B cell (primary cell): ENCODE measurements around the gene TBR1.

Source experiments
- EZH2 ChIP-seq: IDR thresholded peaks from 2 replicates; pipeline ENCODE4 v1.6.1; 2012; ENCODE audit warnings: borderline replicate concordance, low read depth, mild to moderate bottlenecking, moderate library complexity, low read length; ENCODE audit not compliant: insufficient read depth, poor library complexity, severe bottlenecking
- TF ChIP-seq, protein P1 (sequence below): fragments of 200-600 bp; IDR thresholded peaks from one replicate; pipeline ENCODE4 v1.8.0; 2022; ENCODE audit warnings: antibody characterized with exemption, mild to moderate bottlenecking

DNA sequence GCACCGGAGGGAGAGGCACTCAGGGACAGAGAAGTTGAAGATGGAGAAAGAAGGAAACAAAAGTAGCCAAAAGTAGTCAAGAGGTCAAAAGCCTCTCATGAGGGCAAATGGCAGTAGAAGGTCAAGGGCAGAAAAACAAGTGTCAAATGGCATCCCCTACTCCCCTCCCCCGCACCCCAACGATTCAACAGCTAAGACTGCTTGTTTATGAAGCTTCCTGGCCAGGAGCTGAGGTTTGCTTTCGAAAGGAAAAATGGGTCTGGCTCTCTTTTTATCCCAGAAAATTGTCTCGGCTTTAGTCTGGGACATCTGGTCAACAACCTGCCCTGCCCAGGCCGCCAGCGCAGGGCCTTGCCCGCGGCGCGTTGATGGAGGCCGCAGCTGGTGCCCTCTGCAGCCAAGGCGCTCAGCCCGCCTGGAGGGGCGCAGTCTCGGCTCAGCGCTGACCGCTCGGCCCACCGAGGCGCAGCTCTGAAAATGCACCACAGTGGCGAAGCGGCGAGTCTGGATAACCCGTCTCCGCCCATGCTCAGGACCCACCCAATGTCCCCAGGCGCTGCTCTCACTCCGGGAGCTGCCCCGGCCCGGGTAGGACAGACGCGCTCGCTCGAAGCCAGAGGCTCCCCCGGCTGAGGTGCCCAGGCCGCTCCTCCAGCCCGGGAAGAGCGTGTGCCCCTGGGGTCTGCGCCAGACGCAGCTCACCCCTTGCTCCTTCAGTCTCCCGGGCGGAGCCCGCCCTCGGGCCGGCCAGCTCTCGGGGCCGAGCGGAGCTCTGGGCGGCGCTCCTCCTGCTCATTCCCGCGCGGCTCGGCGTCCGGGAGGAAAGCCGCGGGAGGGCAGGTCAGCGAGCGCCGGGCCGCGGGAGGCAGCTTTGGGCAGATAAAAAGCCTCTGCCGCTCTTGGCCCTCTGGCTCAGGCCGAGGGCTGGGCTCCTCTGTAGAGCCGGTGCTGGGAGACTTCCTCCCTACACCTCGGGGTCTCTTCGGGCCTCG is 1.8 kb upstream of the TBR1 start:
- TF ChIP-seq, protein P1, sequence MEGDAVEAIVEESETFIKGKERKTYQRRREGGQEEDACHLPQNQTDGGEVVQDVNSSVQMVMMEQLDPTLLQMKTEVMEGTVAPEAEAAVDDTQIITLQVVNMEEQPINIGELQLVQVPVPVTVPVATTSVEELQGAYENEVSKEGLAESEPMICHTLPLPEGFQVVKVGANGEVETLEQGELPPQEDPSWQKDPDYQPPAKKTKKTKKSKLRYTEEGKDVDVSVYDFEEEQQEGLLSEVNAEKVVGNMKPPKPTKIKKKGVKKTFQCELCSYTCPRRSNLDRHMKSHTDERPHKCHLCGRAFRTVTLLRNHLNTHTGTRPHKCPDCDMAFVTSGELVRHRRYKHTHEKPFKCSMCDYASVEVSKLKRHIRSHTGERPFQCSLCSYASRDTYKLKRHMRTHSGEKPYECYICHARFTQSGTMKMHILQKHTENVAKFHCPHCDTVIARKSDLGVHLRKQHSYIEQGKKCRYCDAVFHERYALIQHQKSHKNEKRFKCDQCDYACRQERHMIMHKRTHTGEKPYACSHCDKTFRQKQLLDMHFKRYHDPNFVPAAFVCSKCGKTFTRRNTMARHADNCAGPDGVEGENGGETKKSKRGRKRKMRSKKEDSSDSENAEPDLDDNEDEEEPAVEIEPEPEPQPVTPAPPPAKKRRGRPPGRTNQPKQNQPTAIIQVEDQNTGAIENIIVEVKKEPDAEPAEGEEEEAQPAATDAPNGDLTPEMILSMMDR = no peak
- peak; percentile 22 for TF ChIP-seq EZH2
